Activated CD4-positive, CD25-positive, alpha-beta regulatory T cell treated with anti-CD3 and anti-CD28 coated beads, Interleukin-2, amount 50 U/mL, for 24 hours (primary cell): ENCODE measurements around the gene COG5.
"Not testable (repeated sequence)": the region's sequence is repeated elsewhere in the genome, so short reads cannot be mapped to it uniquely, and the experiment has no call there.

Experiments used
- ATAC-seq, 2 donors: fragments of 150-1000 bp; cut with Tn5 transposase; one replicate each; pipeline ENCODE4 v1.10.0; 2021; ENCODE audit warnings: mild to moderate bottlenecking in 1 of 2, moderate library complexity in 1 of 2

The COG5 gene

DNA sequence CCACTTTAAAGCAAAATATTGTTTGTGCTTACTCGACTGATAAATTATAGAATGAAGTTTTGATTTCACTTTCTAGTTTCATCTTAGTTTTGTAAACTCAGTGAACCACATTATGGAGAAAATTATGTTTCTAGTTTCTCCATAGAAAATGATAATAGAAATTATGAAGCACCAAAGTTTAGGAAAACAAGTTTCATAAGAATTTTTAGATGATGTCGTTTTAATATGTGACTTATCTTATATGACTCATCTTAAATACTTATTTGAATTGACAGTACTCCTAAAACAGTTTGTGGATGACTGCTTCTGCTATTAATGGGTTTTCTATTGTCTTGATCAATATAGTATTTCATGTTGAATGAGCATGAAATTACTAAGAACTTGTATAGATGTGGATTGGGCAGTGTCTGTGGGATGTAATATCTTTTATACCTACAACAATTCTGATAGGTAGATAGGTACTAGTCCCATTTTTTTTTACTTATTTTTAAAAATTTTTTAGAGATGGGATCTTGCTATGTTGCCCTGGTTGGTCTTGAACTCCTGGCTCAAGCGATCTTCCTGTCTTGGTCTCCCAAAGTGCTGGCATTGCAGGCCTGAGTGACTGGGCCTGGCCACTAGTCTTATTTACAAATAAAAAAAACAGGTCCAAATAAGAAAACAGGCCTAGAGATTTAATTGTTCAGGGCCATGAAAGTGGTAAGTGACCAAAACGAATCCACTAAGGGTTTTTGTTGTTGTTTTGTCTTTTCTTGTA lies 391.3 kb downstream of the COG5 start:
- ATAC-seq = no peak

DNA sequence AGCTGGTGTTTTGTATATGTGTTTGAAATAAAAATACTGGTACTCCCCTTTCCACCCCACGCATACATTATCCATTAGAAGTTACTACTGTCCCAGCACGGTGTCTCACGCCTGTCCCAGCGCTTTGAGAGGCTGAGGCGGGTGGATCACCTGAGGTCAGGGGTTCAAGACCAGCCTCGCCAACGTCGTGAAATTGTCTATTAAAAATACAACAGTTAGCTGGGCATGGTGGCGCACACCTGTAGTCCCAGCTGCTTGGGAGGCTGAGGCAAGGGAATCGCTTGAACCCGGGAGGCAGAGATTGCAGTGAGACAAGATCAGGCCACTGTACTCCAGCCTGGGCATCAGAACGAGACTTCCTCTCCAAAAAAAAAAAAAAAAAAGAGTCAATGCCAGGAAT lies 392.2 kb downstream of the COG5 start:
- ATAC-seq = no peak

DNA sequence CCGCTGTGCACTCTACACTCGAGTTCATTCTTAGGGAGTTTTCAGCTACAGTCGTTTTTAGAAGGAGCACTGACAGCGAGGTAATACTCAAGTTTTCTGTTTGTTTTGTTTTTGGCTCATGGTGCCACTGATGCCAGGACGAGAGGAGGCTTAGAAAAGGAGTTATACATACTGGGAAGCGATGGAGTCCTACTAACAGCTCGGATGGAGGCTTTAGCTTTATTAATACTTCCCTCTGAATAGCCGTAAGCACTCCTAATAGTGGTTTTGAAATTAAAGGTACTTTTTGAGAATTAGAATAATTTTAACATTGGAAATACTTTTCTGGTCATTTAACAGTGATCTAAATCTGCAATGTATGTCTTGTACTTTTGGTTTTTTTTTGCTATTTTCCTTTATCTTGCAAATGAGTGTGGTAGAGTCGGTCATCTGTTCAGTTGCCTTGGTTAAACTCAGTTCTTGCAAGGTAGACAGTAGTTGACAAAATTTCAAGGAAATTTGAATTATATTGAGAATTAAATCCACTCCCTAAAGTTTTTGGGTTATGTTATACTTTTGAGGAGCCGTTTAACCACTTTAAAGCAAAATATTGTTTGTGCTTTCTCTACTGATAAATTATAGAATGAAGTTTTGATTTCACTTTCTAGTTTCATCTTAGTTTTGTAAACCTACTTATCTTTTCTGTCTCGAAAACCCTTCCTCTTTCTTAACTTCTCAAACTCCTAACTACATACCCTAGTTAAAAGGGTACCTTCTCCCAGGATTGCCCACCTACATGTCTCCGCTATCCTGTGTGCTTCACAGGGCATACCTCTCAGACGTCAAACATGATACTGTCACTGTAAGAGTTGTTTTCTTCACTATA lies 393.4 kb downstream of the COG5 start:
- ATAC-seq = no peak

DNA sequence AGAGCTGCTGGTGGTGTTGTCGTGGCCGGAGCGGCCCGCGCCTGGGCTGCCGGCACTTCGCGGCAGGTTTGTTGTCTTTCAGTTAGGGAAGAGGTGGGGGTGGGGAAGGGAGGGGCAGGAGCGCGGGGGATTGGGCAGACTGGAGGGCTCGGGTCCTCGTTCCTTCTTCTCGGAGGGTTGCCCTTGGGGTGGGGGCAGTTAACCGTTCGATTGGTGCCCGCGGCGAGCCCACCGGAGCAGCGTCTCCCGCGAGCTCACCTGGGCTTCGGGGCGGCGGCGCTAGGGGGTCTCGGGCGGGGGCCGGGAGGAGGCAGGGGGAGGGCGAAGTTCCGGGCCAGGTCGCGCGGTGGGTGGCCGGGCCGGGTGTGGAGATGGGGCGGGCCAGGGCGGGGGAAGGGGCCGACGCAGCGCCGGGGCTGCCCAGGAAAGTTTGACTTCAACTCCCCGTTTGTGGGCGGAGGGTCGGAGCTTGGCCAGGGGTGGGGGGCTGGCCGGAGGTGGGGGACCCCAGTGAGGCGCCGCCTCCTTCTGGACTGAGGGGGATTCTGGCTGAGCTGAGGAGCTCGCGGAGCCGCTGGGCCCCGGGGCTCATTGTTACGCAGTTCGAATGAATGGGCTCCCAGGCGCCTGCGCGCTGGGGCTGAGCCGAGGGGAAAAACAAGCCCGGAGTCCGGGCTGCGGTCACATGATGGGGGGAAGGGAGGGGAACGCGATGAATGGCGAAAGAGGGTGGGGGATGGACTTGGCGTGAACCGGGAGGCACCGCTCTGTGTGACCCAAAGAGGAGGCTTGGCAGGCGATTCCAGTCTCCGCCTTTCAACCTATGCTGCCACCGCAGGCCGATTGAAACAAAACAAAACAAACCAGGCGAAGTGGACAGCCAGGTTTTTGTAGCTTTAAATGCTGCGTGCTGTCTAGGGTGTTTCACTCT lies 394.3 kb downstream of the COG5 start:
- peak; percentile 8 to 9 for ATAC-seq

DNA sequence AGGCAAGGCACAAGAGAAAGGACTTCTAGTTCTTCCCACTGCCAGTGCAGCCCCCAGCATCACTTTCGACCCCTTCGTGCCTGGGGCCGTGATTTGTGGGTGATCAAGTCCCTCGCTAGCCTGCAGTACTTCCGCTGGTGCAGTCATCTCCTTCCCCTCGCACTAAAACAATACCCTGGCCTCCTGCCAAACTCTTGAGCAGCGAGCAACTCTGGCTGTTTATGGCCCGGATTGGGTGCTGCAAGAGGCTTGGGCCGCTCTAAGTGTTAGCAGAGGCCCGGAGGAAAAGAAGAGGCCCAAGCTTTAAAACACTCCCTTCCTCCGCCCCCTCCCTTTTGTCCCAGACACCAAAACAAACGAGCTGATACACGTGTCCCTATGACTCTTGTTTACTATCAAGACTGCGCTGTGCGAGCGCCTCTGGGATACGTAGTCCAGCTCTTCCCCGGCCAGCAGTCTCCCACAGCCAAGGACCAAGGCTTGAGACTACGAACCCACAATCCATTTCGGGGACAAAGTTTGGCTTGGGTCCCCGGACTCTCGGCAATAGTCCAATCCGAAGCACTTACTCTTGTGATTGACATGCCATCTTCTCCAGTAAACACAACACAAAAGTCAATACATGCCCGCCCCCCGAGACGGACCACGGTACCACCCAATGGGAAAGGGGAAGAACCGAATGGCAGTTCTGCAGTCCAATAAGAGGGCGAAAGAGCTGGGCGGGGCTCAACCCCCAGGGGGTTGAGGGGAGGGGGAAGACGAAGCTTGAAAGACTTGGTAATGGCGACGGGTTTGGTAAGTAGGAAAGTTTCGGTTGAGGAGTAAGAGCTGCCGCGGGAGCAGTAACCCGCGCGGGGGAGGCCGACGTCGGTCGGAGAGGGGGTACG lies 395.2 kb downstream of the COG5 start, which contains the start of gene HBP1:
Gene HBP1 (plus strand): TSS at position 771 of the 887 bp plus-strand sequence. CDS start 10,891 bp downstream, outside the sequence.
- ATAC-seq = peak; percentile 86 to 91

DNA sequence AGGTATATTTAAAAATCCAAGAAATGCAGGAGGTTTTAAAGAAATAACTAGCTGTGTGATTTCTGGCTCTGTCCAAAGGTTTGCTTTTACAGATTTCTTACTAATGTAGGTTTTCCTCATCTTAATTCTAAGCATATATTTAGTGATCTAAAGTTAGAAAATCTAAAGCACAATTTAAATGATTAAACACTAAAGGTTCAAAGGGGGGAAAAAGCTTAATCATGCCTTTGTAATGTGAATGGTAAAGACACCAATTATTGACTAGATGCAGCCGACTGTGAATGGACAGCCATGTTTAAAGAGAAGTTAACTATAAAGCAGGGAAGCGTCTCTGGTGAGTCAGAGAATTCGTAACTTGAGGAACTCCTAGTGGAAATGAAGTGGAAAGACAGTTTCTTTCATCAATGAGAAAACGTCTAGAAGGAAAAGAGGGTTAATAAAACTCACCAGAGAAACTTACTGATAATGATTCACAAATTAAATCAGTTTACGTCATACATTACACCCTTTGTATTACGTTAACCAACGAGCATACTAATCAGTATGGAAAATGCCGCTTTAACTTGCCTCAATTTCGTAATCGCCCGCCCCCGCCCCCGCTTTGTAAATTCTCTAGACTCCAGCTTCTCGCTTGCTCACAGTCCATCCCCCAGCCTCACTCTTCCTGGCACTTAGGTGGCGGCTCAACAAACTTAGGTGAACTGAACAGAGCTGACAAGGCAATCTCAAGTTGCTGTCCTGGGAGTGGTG lies 396.1 kb downstream of the COG5 start:
- ATAC-seq = peak; percentile 1 to 3

DNA sequence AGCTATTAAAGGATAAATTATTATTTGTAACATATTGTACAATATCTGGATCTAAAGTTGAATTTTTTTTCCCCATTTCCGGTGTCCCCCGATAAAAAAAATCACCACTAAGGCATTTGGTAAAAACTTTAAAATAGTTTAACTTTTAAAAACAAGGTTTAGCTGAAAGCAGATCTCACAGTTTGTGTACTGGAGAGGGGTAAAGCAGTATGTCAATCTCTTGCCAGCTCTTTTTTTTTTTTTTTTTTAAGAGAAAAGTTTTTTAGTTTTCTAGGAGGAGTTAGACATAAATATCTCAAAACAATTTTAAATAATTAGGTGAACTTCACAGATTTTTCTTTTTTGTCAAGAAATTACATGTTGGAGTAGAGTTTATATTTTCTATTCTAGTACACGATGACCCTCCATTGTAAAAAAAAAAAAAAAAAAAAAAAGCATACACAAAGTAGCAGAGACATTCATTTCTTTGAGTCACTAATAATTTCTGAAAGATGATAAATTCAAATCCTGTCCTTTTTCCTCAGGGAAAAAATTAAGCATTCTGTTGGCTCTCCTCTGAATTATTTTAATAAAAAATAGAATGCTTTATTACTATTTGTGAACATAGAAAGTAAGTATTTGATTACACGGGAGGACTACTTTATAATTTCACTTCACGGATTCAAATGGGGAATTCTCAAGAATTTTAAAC lies 396.8 kb downstream of the COG5 start:
- ATAC-seq = no peak

DNA sequence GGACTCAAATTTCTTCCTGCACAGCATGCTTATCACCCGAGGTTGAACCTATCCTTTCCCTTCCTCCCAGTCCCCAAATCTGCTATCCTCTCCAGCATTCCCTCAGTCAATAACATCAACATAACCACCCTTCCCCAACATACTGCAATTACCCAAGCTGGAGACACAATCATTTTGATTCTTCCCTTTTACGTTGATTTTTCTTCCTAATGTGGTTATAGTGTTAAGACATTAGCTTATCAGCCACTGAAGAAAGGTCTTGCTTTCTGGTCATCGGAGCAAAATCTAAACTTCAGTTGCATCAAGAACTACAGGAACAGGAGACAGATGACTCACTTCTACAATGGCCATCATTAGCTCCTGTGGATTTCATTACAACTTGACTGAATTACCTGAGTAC lies 398.4 kb downstream of the COG5 start:
- no peak for ATAC-seq

DNA sequence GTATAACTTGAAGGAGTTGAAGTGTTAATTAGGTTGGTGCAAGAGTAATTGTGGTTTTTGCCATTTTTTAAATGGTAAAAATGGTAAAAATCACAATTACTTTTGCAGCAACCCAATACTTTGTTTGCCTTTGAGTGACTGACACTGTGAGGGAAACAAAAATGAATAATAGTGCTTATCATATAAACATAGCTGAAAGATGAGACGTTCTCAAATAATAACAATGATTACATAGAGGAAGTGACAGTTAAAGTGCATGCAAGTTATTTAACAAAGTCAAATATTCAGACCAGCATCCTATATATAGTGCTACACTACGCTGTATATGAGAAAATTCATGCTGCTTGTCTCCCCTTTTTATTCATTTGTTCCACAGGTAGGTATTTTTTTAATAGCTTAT lies 399.6 kb downstream of the COG5 start:
- no peak for ATAC-seq

DNA sequence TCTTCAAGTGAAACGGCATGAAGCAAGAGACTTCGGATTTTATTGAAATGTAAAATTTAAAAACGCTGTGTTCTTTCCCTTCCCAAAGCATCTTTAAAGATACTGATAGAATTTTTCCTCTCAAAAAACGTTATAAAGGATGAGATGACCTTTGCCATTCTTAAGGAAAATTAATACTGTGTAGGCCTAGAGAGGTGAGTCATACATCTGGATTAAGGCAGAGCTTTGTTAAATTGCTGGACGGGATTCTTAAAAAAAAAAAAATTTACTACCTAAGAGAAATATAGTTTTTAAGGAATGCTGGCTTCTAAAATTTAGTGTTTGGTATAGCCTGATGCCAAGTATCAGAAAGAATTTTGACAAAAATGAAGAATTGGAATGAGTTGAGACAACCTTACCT lies 401.2 kb downstream of the COG5 start:
- ATAC-seq = no peak

DNA sequence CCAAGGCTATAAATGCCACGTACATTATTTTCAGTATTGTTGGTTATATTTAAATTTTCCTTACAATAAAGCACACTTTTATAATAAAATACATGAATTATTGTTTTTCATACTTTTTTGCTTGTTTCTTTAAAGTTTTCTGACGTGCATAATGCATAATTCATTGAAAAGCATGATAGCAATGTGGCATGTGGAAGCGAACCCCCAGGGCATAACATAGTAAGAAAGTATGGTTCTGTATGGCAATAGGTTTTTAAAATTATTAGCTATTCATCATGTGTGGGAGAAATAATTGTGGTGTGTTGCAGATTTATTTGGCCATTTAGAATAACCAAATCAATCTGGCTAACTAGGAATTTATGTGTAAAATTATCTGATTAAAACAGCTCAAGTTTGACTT lies 402.3 kb downstream of the COG5 start:
- no peak for ATAC-seq

DNA sequence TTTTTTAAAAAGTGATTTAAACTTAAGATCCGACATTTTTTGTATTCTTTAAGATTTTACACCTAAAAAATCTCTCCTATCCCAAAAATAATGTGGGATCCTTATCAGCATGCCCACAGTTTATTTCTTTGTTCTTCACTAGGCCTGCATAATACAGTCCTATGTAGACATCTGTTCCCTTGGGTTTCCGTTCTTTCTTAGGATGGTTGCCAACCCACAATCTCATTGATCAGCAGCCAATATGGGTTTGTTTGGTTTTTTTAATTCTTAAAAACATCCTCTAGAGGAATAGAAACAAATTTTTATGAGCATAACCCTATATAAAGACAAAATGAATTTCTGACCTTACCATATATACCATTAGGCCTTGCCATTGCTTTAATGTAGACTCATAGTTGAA lies 403.3 kb downstream of the COG5 start:
- no peak for ATAC-seq

DNA sequence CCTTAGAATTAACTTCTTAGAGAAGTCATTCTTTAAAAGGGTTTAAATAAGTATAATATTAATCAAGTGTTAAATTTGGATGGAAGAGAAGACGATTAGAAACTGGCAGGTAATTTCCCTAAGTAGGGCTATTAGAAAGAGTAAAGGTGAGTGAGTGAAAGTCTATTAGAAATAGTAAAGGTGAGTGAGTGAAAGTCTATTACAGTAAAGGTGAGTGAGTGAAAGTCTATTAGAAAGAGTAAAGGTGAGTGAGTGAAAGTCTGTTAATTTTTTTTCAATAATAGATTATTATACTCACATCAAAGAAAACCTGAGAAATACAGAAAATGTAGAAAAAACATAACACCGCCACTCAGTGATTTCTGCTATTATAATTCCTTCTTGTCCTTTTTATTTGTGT lies 405.7 kb downstream of the COG5 start:
- no peak for ATAC-seq

DNA sequence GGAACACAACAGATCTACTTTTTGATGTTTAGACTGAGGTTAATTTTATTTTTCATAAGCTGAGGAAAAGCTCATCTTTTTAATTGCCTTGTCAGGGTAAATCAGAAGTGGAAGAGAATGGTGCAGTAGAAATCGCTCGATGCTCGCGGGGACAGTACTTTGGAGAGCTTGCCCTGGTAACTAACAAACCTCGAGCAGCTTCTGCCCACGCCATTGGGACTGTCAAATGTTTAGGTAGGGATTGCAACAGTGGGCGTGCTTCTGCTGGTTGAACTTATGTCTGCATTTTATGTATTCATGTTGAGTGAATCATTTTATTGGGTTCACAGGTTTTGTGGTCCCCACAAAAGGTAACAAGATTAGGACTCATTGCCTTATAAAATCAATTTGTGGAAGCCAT lies 406.6 kb downstream of the COG5 start:
- no peak for ATAC-seq

DNA sequence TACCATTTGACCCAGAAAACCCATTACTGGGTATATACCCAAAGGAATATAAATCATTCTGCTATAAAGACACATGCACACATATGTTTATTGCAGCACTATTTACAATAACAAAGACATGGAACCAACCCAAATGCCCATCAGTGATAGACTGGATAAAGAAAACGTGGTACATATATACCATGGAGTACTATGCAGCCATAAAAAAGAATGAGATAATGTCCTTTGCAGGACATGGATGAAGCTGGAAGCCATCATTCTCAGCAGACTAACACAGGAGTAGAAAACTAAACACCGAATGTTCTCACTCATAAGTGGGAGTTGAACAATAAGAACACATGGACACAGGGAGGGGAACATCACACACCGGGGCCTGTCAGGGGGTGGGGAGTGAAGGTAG lies 408.0 kb downstream of the COG5 start:
- ATAC-seq = not testable (repeated sequence)

DNA sequence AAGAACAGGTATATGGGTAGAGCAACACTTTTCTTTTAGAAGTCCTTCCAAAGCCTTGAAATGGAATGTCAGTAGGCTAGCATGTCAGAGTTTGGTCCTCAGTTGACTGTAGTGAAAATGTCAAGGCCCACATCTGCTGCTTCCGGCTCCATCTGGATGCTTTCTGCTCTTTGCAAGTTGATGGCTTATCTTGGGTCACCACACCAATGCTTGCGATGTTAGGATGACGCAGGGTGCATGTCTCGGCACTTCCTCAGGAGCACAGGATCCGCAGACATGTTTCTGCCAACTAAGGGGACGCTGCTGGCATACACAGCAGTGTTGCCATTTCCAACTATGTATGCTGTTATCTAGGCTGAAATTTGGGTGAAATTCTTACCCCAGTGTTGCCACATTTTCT lies 408.9 kb downstream of the COG5 start:
- ATAC-seq = no peak

DNA sequence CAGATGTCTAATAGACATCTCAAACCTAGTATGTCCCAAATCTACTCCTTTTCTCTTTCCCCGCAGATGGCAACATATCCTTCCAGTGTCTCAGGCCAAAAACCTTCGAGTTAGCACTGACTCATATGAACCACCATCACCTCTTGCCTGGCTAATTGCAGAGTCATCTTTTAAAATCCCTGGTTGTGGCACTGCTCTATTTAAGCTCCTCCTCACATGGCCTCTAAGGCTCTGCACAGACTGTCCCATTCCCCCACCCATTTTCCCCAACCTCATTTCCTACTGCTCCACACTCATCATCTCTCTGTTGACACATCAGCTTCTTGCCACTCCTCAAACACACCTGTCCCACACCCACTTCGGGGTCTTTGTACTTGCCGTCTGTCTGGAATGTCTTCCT lies 411.7 kb downstream of the COG5 start:
- ATAC-seq = peak in 1 of 2 donors; percentile 30
